Panc1 (cell line): ENCODE data around the gene KCNIP4. TPM values are rescaled to one million over a fixed set of nuclear protein-coding genes. Genes with fewer than 3 reads are reported as not detected.
"Not testable (repeated sequence)": the region's sequence is repeated elsewhere in the genome, so short reads cannot be mapped to it uniquely, and the experiment has no call there.

ENCODE experiments used
- ATAC-seq: fragments of 200-7000 bp; cut with Tn5 transposase; 2 replicates; pipeline ENCODE4 v1.9.1; 2020; ENCODE audit warnings: mild to moderate bottlenecking, moderate library complexity
- BruUV-seq: library from RNA; stranded (reverse); fragments of 400-500 nt; replicated peaks from 2 replicates; lab custom pipeline; 2021; lab: Mats Ljungman, UMichigan
- CTCF ChIA-PET: fragments of 300-600 bp; sonication (Branson Sonifier 250); formaldehyde crosslinking; loops from one replicate; lab custom pipeline; 2022; ENCODE audit warnings: antibody characterized with exemption; lab: Charles Lee
- POLR2A ChIA-PET: fragments of 300-600 bp; sonication (Branson Sonifier 250); formaldehyde crosslinking; loops from one replicate; lab custom pipeline; 2022; ENCODE audit warnings: antibody characterized with exemption; lab: Charles Lee
- DNase-seq: peaks from one replicate; pipeline ENCODE4 v3.0.0-alpha.2; 2010; ENCODE audit warnings: low read depth, low spot score
- H3K27ac ChIP-seq: 2 replicates; pipeline ENCODE4 v1.5.1; 2011; ENCODE audit warnings: mild to moderate bottlenecking, low read length, inconsistent platforms
- H3K27me3 ChIP-seq: fragments of 200-500 bp; sonication (Bioruptor generic); 2 replicates; pipeline ENCODE4 v1.6.0; 2014; ENCODE audit warnings: low read length, inconsistent platforms; ENCODE audit not compliant: control insufficient read depth, insufficient read depth
- H3K36me3 ChIP-seq: fragments of 200-500 bp; sonication (Bioruptor generic); 2 replicates; pipeline ENCODE4 v1.5.1; 2014; ENCODE audit warnings: inconsistent platforms, mild to moderate bottlenecking, low read length, moderate library complexity; ENCODE audit not compliant: control insufficient read depth, insufficient read depth
- H3K4me1 ChIP-seq: 2 replicates; pipeline ENCODE4 v1.5.1; 2011; ENCODE audit warnings: inconsistent platforms, mild to moderate bottlenecking, low read length, moderate library complexity; ENCODE audit not compliant: control insufficient read depth, insufficient read depth
- H3K4me3 ChIP-seq, 2 experiments: 2 replicates each; pipeline ENCODE4 v1.5.1; 2011 to 2012; ENCODE audit warnings: low read depth in 2 of 2, low read length in 2 of 2, mild to moderate bottlenecking in 2 of 2, inconsistent platforms in 1 of 2, moderate library complexity in 1 of 2
- H3K9me3 ChIP-seq: fragments of 200-500 bp; sonication (Bioruptor generic); 2 replicates; pipeline ENCODE4 v1.5.1; 2014; ENCODE audit warnings: low read depth, mild to moderate bottlenecking, inconsistent platforms, low read length, moderate library complexity; ENCODE audit not compliant: control insufficient read depth, insufficient read depth
- POLR2AphosphoS5 ChIP-seq: IDR thresholded peaks from 2 replicates; pipeline ENCODE4 v1.6.1; 2012; ENCODE audit warnings: mild to moderate bottlenecking, low read depth, low read length, moderate library complexity
- SIN3A ChIP-seq: IDR thresholded peaks from 2 replicates; pipeline ENCODE4 v1.6.1; 2012; ENCODE audit warnings: low read depth, mild to moderate bottlenecking, low read length, moderate library complexity, borderline replicate concordance; ENCODE audit not compliant: insufficient read depth
- TCF7L2 ChIP-seq: IDR thresholded peaks from 2 replicates; pipeline ENCODE4 v1.6.1; 2011; ENCODE audit warnings: mild to moderate bottlenecking, low read depth, low read length, inconsistent platforms
- in situ Hi-C: cut with HindIII; loops from 2 replicates; pipeline ENCODE4 v1.10.0; 2016; ENCODE audit warnings: low sequenced_read_pairs, low pct_unique_long_range_greater_than_20kb
- intact Hi-C: fragments of 100-400 bp; cut with micrococcal nuclease; formaldehyde crosslinking; loops from one replicate; pipeline ENCODE4 v1.10.0; 2022; ENCODE audit not compliant: unreplicated experiment
- total RNA-seq: library from RNA; stranded (reverse); gene quantifications from one replicate; pipeline ENCODE4 v1.2.1, GENCODE V29; 2021; ENCODE audit not compliant: unreplicated experiment
- TF ChIP-seq, protein P1 (sequence below): fragments of 450-650 bp; IDR thresholded peaks from 2 replicates; pipeline ENCODE4 v1.5.1; 2017; ENCODE audit warnings: mild to moderate bottlenecking
- TF ChIP-seq, protein P2 (sequence below), 2 experiments: IDR thresholded peaks; 2 replicates each; pipeline ENCODE4 v1.6.1; 2011 to 2012; ENCODE audit warnings: low read depth in 2 of 2, control low read depth in 1 of 2, low read length in 1 of 2, mild to moderate bottlenecking in 1 of 2, moderate library complexity in 1 of 2; ENCODE audit not compliant: insufficient read depth in 1 of 2

The KCNIP4 gene
- total RNA-seq, 1 experiment from 2014 or later = not detected

DNA sequence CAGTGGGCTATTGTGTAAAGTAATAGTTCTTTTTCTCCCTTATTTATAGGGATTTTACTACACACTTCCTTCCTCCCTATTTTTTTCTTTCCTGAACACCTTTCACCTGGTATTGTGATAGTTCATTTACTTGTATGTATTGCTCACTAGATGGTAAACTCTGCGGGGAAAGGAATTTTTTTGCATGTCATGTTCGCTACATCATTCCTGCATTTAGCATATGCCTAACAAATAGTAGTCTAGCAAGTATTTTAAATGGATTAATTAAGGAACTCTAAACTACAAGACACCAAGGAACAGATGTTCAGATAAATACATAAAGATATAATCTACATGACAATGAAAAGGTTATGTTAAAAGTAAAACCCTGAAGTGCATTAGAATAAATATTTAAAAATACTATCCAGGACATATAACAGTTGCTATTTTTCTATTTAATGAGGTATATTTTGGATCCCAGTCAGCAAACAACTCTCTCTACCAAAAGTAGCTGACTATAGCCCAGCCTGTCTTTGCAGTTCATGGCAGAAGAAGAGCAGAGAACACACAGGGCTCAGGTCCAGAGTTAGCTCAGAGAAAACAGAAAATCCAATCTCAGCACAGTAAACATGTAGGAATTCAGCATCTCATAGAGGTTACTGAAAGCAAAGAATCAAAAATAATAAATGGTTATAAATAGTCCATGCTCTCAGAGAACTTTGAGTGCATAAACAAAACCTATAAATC lies 1160.5 kb downstream of the KCNIP4 start:
- CTCF ChIA-PET = no interaction called here
- no peaks in the 10 kb centered on the region for H3K4me1 ChIP-seq
- POLR2A ChIA-PET = no interaction called here

DNA sequence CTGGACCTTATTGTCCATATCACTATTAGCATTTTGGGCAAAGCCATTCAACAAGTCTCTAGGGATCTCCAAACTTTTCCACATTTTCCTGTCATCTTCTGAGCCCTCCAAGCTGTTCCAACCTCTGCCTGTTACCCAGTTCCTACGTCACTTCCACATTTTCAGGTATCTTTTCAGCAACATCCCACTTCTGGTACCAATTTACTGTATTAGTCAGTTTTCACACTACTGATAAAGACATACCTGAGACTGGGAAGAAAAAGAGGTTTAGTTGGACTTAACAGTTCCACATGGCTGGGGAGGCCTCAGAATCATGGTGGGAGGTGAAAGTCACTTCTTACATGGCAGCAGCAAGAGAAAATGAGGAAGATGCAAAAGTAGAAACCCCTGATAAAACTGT lies 1165.4 kb downstream of the KCNIP4 start:
- H3K27me3 ChIP-seq, H3K9me3 ChIP-seq, ATAC-seq, BruUV-seq, DNase-seq, H3K27ac ChIP-seq, CTCF ChIA-PET, intact Hi-C loops, H3K4me3 ChIP-seq, in situ Hi-C loops, POLR2A ChIA-PET, H3K36me3 ChIP-seq, H3K4me1 ChIP-seq: not testable (repeated sequence)

More for the DNA sequence above, 1160.5 kb downstream of the KCNIP4 start:
- no peak overlapping the region for H3K27ac ChIP-seq
- in situ Hi-C loops (no loop called here), intact Hi-C loops (no loop called here)
- H3K27me3 ChIP-seq = no peaks in the 10 kb centered on the region
- H3K9me3 ChIP-seq = no peaks in the 10 kb centered on the region
- no peaks in the 10 kb centered on the region for H3K36me3 ChIP-seq
- BruUV-seq = no TSS peak
- no peak for ATAC-seq
- DNase-seq = no peak
- TF ChIP-seq, protein P1, sequence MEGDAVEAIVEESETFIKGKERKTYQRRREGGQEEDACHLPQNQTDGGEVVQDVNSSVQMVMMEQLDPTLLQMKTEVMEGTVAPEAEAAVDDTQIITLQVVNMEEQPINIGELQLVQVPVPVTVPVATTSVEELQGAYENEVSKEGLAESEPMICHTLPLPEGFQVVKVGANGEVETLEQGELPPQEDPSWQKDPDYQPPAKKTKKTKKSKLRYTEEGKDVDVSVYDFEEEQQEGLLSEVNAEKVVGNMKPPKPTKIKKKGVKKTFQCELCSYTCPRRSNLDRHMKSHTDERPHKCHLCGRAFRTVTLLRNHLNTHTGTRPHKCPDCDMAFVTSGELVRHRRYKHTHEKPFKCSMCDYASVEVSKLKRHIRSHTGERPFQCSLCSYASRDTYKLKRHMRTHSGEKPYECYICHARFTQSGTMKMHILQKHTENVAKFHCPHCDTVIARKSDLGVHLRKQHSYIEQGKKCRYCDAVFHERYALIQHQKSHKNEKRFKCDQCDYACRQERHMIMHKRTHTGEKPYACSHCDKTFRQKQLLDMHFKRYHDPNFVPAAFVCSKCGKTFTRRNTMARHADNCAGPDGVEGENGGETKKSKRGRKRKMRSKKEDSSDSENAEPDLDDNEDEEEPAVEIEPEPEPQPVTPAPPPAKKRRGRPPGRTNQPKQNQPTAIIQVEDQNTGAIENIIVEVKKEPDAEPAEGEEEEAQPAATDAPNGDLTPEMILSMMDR = no peak
- TF ChIP-seq, protein P2, sequence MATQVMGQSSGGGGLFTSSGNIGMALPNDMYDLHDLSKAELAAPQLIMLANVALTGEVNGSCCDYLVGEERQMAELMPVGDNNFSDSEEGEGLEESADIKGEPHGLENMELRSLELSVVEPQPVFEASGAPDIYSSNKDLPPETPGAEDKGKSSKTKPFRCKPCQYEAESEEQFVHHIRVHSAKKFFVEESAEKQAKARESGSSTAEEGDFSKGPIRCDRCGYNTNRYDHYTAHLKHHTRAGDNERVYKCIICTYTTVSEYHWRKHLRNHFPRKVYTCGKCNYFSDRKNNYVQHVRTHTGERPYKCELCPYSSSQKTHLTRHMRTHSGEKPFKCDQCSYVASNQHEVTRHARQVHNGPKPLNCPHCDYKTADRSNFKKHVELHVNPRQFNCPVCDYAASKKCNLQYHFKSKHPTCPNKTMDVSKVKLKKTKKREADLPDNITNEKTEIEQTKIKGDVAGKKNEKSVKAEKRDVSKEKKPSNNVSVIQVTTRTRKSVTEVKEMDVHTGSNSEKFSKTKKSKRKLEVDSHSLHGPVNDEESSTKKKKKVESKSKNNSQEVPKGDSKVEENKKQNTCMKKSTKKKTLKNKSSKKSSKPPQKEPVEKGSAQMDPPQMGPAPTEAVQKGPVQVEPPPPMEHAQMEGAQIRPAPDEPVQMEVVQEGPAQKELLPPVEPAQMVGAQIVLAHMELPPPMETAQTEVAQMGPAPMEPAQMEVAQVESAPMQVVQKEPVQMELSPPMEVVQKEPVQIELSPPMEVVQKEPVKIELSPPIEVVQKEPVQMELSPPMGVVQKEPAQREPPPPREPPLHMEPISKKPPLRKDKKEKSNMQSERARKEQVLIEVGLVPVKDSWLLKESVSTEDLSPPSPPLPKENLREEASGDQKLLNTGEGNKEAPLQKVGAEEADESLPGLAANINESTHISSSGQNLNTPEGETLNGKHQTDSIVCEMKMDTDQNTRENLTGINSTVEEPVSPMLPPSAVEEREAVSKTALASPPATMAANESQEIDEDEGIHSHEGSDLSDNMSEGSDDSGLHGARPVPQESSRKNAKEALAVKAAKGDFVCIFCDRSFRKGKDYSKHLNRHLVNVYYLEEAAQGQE (IDR thresholded peaks at IDR 0.05; ENCODE audit: insufficient read depth in 1 of 2, low read depth in 2 of 2, low read length in 1 of 2) = no peak
- TF ChIP-seq SIN3A = no peak
- no peak for TF ChIP-seq POLR2AphosphoS5
- no peak for TF ChIP-seq TCF7L2
- no peak overlapping the region for H3K4me3 ChIP-seq

DNA sequence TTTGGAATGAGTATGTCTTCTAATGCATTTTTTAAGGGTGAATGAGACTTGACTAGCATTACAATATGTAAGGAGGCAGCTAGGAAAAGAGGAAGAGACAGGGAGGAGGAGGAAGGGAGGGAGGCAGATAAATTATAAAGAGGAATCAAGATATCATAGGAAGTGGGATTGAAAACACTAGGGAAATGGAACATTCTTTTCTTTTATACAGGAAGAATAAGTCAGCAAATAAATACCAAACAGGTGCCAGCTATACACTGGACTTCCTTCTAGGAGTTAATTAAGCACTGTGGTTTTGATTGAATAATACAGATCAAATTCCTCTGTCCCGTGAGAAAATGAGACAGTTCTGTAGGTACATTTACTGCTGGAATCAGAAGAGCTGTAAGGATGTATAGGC lies 1169.7 kb downstream of the KCNIP4 start:
- no TSS peak for BruUV-seq
- in situ Hi-C loops = no loop called here
- POLR2A ChIA-PET = no interaction called here
- no peak for DNase-seq
- intact Hi-C loops = loop anchor here (10.0 kb wide), 2 partner anchors 356 to 986 kb away; no protein-coding TSS in a partner anchor
- no peaks in the 10 kb centered on the region for H3K36me3 ChIP-seq
- TF ChIP-seq POLR2AphosphoS5 (no peak), SIN3A (no peak)
- H3K4me3 ChIP-seq = no peak overlapping the region
- no peak for ATAC-seq
- H3K4me1 ChIP-seq = no peaks in the 10 kb centered on the region
- H3K27me3 ChIP-seq = no peaks in the 10 kb centered on the region
- no peak overlapping the region for H3K27ac ChIP-seq
- H3K9me3 ChIP-seq = no peaks in the 10 kb centered on the region
- CTCF ChIA-PET = no interaction called here
